WTC11 (cell line): ENCODE data around the gene ADGRD2. TPM values are rescaled to one million over a fixed set of nuclear protein-coding genes. Genes with fewer than 3 reads are reported as not detected.

Experiments used
- ATAC-seq: fragments of 200-7000 bp; cut with Tn5 transposase; 2 replicates; pipeline ENCODE4 v1.10.0; 2021; ENCODE audit warnings: mild to moderate bottlenecking, moderate library complexity
- CTCF ChIA-PET: fragments of 300-600 bp; sonication (Branson Sonifier 250); formaldehyde crosslinking; loops from one replicate; lab custom pipeline; 2021; ENCODE audit warnings: antibody characterized with exemption; lab: Charles Lee
- POLR2A ChIA-PET: fragments of 350-600 bp; sonication (Branson Sonifier 250); formaldehyde crosslinking; loops from one replicate; lab custom pipeline; 2021; ENCODE audit warnings: antibody characterized with exemption; lab: Charles Lee
- DNase-seq: peaks from one replicate; pipeline ENCODE4 v3.0.0; 2021; ENCODE audit warnings: low spot score
- H3K27ac Mint-ChIP-seq: 2 replicates; pipeline ENCODE4 v1.8.0; 2021; ENCODE audit warnings: mixed read lengths
- H3K27me3 Mint-ChIP-seq: 2 replicates; pipeline ENCODE4 v1.8.0; 2021; ENCODE audit warnings: low read depth, mild to moderate bottlenecking, moderate library complexity, mixed read lengths
- H3K36me3 Mint-ChIP-seq: 2 replicates; pipeline ENCODE4 v1.8.0; 2021; ENCODE audit warnings: mixed read lengths
- H3K4me1 Mint-ChIP-seq: 2 replicates; pipeline ENCODE4 v1.8.0; 2022; ENCODE audit warnings: mixed read lengths
- H3K4me3 Mint-ChIP-seq: 2 replicates; pipeline ENCODE4 v1.8.0; 2021; ENCODE audit warnings: mild to moderate bottlenecking, moderate library complexity, mixed read lengths
- H3K9me3 Mint-ChIP-seq: 2 replicates; pipeline ENCODE4 v1.8.0; 2021; ENCODE audit warnings: mixed read lengths
- AR ChIP-seq: fragments of 250-450 bp; sonication (Bioruptor Pico); IDR thresholded peaks from 2 replicates; pipeline ENCODE4 v1.9.0; 2021; ENCODE audit warnings: mild to moderate bottlenecking
- ATF1 ChIP-seq: sonication (generic); formaldehyde crosslinking; IDR thresholded peaks from 2 replicates; pipeline ENCODE4 v1.8.1; 2023; ENCODE audit warnings: mild to moderate bottlenecking, moderate library complexity, missing genetic modification reagents
- ATF2 ChIP-seq: sonication (generic); formaldehyde crosslinking; IDR thresholded peaks from 2 replicates; pipeline ENCODE4 v1.8.1; 2022; ENCODE audit warnings: low read depth, missing genetic modification reagents, borderline replicate concordance
- ERG ChIP-seq: fragments of 250-450 bp; sonication (Bioruptor Pico); IDR thresholded peaks from 2 replicates; pipeline ENCODE4 v1.8.0; 2021; ENCODE audit warnings: mild to moderate bottlenecking
- ETV6 ChIP-seq: sonication (generic); formaldehyde crosslinking; IDR thresholded peaks from 2 replicates; pipeline ENCODE4 v1.8.1; 2022; ENCODE audit warnings: mild to moderate bottlenecking, missing genetic modification reagents
- GABPB1 ChIP-seq: sonication (generic); formaldehyde crosslinking; IDR thresholded peaks from 2 replicates; pipeline ENCODE4 v1.8.1; 2023; ENCODE audit warnings: mild to moderate bottlenecking, missing genetic modification reagents
- JUN ChIP-seq: sonication (generic); formaldehyde crosslinking; IDR thresholded peaks from 2 replicates; pipeline ENCODE4 v1.8.0; 2023; ENCODE audit warnings: mild to moderate bottlenecking, missing genetic modification reagents
- MLX ChIP-seq: sonication (generic); formaldehyde crosslinking; IDR thresholded peaks from 2 replicates; pipeline ENCODE4 v1.8.1; 2023; ENCODE audit warnings: mild to moderate bottlenecking, missing genetic modification reagents, moderate library complexity
- NFYB ChIP-seq: sonication (generic); formaldehyde crosslinking; conservative IDR thresholded peaks from 2 replicates; pipeline ENCODE4 v1.8.0; 2022; ENCODE audit warnings: low read depth, missing genetic modification reagents
- PRRX2 ChIP-seq: fragments of 250-450 bp; sonication (Bioruptor Pico); IDR thresholded peaks from 2 replicates; pipeline ENCODE4 v1.8.0; 2021; ENCODE audit warnings: mild to moderate bottlenecking
- RELA ChIP-seq: sonication (generic); formaldehyde crosslinking; IDR thresholded peaks from 2 replicates; pipeline ENCODE4 v1.8.1; 2022; ENCODE audit warnings: missing genetic modification reagents, mild to moderate bottlenecking, borderline replicate concordance
- SMAD3 ChIP-seq: sonication (generic); formaldehyde crosslinking; IDR thresholded peaks from 2 replicates; pipeline ENCODE4 v1.8.0; 2022; ENCODE audit warnings: missing genetic modification reagents, mild to moderate bottlenecking, borderline replicate concordance
- TEAD4 ChIP-seq: sonication (generic); formaldehyde crosslinking; IDR thresholded peaks from 2 replicates; pipeline ENCODE4 v1.8.0; 2022; ENCODE audit warnings: mild to moderate bottlenecking, missing genetic modification reagents
- ZBTB43 ChIP-seq: sonication (generic); formaldehyde crosslinking; IDR thresholded peaks from 2 replicates; pipeline ENCODE4 v1.8.1; 2023; ENCODE audit warnings: mild to moderate bottlenecking, missing genetic modification reagents
- ZNF219 ChIP-seq: sonication (generic); formaldehyde crosslinking; IDR thresholded peaks from 2 replicates; pipeline ENCODE4 v1.8.0; 2023; ENCODE audit warnings: missing genetic modification reagents, mild to moderate bottlenecking, borderline replicate concordance
- ZNF281 ChIP-seq: sonication (generic); formaldehyde crosslinking; IDR thresholded peaks from 2 replicates; pipeline ENCODE4 v1.8.0; 2023; ENCODE audit warnings: mild to moderate bottlenecking, missing genetic modification reagents
- ZNF317 ChIP-seq: sonication (generic); formaldehyde crosslinking; IDR thresholded peaks from 2 replicates; pipeline ENCODE4 v1.8.1; 2023; ENCODE audit warnings: low read depth, mild to moderate bottlenecking, moderate library complexity, missing genetic modification reagents, borderline replicate concordance
- ZNF423 ChIP-seq: fragments of 250-450 bp; sonication (Bioruptor Pico); IDR thresholded peaks from 2 replicates; pipeline ENCODE4 v2.1.2; 2022; ENCODE audit warnings: mild to moderate bottlenecking, moderate library complexity
- ZNF512 ChIP-seq: sonication (generic); formaldehyde crosslinking; IDR thresholded peaks from 2 replicates; pipeline ENCODE4 v1.8.1; 2022; ENCODE audit warnings: missing genetic modification reagents, borderline replicate concordance
- ZSCAN18 ChIP-seq: fragments of 250-450 bp; sonication (Bioruptor Pico); IDR thresholded peaks from 2 replicates; pipeline ENCODE4 v2.1.2; 2022; ENCODE audit warnings: mild to moderate bottlenecking, moderate library complexity
- total RNA-seq: library from RNA; stranded (reverse); gene quantifications from 3 replicates; pipeline ENCODE4 v1.2.3, GENCODE V29; 2021

ADGRD2 gene
- total RNA-seq, 1 experiment from 2014 or later = 0.61 TPM

GRCh38 chr9:124409410-124409809 is 40.8 kb upstream of the ADGRD2 start (continued):
- TF ChIP-seq ZNF512 (CRISPR knock-in tag) = no peak
- no peak for TF ChIP-seq ATF1
- TF ChIP-seq AR (CRISPR knock-in tag) = no peak
- TF ChIP-seq ATF2 (CRISPR knock-in tag) = no peak
- no peak for TF ChIP-seq PRRX2

GRCh38 chr9:124410321-124410913 is 39.8 kb upstream of the ADGRD2 start:
- no peak for ATAC-seq
- no peak for DNase-seq
- Mint-ChIP-seq H3K4me1 (peaks cover 6% of the 10 kb centered on the region), H3K27me3 (no peaks in the 10 kb centered on the region), H3K4me3 (no peak overlapping the region), H3K36me3 (peaks cover 69% of the 10 kb centered on the region), H3K27ac (no peak overlapping the region), H3K9me3 (peaks cover under 1% of the 10 kb centered on the region)
- POLR2A ChIA-PET = interaction anchor here (0.5 kb wide), 1 partner anchor 73 kb away, joined by 4 read pairs; no protein-coding TSS in a partner anchor
- CTCF ChIA-PET = interaction anchor here (0.6 to 1.4 kb wide), 19 partner anchors 9 to 302 kb away, joined by 3 to 17 read pairs (median 4); no protein-coding TSS in a partner anchor
- TF ChIP-seq NFYB (CRISPR knock-in tag) = no peak
- no peak for TF ChIP-seq ATF2 (CRISPR knock-in tag)
- TF ChIP-seq ZNF317 (CRISPR knock-in tag) = no peak
- no peak for TF ChIP-seq ZNF423
- TF ChIP-seq ZNF219 = no peak
- TF ChIP-seq ZNF281 = no peak
- TF ChIP-seq MLX (CRISPR knock-in tag) = no peak
- no peak for TF ChIP-seq ZSCAN18 (CRISPR knock-in tag)
- no peak for TF ChIP-seq GABPB1
- TF ChIP-seq TEAD4 (CRISPR knock-in tag) = no peak
- no peak for TF ChIP-seq JUN (CRISPR knock-in tag)
- no peak for TF ChIP-seq ZBTB43
- no peak for TF ChIP-seq ETV6 (CRISPR knock-in tag)
- TF ChIP-seq SMAD3 (CRISPR knock-in tag) = no peak
- TF ChIP-seq ERG = no peak
- TF ChIP-seq RELA (CRISPR knock-in tag) = no peak
